AG09319 (cell line): ENCODE results near the gene ZNF366.

Experiments
- DNase-seq: peaks from one replicate; pipeline ENCODE4 v3.0.0-alpha.2; 2010; ENCODE audit warnings: low read depth; ENCODE audit errors: extremely low read depth
- TF ChIP-seq, protein P1 (sequence below): IDR thresholded peaks from 2 replicates; pipeline ENCODE4 v1.5.1; 2011; ENCODE audit warnings: low read depth, mild to moderate bottlenecking, inconsistent platforms, low read length, moderate library complexity

The ZNF366 gene

DNA sequence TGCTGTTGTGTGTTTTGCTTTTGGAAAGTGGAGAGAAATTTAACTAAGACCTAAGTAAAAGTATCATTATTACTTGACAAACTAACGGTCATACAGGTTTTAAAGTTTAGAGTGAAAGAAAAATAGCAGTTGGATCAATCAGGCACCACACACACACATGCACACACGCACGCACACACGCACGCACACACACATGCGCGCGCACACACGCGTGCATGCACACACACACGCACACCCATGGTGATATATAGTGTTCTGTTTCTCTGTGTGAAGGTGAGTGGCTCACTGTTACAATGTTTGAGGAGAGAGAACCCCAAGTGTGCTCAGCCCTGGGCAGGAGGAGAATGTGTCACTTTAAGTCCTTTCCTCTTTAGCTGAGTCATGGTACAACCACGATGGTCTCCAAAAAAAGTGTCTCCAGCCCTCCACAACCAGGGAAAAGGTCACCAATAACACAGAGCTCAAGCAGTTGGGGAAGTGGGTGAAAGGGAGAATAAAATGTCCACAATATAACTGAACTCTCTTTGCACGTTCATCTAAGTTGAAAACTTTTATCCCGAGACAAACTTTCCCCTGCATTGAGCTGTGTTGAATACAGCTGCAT lies 3.2 kb downstream of the ZNF366 start:
- DNase-seq = no peak
- TF ChIP-seq, protein P1, sequence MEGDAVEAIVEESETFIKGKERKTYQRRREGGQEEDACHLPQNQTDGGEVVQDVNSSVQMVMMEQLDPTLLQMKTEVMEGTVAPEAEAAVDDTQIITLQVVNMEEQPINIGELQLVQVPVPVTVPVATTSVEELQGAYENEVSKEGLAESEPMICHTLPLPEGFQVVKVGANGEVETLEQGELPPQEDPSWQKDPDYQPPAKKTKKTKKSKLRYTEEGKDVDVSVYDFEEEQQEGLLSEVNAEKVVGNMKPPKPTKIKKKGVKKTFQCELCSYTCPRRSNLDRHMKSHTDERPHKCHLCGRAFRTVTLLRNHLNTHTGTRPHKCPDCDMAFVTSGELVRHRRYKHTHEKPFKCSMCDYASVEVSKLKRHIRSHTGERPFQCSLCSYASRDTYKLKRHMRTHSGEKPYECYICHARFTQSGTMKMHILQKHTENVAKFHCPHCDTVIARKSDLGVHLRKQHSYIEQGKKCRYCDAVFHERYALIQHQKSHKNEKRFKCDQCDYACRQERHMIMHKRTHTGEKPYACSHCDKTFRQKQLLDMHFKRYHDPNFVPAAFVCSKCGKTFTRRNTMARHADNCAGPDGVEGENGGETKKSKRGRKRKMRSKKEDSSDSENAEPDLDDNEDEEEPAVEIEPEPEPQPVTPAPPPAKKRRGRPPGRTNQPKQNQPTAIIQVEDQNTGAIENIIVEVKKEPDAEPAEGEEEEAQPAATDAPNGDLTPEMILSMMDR = no peak

DNA sequence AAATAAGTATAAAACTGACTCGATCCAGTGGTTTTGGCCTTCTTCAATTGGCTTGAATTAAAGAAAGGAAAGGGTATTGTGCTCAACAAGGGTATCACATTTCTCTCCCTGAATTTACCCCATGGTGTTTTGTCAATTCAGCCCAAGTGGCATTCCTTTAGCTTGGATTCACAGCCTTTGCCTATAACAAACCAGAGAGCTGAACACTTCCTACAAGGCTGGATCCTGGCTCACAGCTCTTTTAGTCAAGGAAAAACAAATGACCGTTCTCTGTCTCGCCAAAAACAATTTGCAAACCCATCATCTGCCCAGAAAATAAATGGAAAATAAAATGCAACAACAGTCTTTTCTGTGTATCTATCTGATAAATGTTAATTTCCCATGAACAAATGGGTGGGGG lies 5.7 kb downstream of the ZNF366 start:
- no peak for DNase-seq

DNA sequence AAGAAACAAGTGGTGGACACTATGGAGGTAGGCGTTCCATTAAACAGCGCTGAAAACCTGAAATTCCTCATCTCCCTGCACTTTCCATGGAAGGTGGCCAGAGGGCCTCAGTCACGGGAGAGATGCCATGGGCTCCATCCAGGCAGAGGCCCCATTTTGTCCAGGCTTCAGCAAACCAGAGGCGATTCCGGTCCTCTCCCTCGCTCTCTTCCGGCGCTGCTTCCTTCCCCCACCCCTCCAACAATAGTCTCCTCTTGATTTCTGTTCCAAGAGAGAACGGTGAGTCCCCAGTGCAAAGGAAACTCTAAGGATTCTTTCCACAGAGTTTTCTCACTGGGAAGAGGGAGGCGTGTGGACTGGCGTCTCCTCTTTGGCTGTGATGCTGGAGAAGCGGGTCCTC lies 7.5 kb downstream of the ZNF366 start:
- no peak for DNase-seq
- TF ChIP-seq, protein P1 = no peak

More for the DNA sequence above, 5.7 kb downstream of the ZNF366 start:
- TF ChIP-seq, protein P1 = no peak

DNA sequence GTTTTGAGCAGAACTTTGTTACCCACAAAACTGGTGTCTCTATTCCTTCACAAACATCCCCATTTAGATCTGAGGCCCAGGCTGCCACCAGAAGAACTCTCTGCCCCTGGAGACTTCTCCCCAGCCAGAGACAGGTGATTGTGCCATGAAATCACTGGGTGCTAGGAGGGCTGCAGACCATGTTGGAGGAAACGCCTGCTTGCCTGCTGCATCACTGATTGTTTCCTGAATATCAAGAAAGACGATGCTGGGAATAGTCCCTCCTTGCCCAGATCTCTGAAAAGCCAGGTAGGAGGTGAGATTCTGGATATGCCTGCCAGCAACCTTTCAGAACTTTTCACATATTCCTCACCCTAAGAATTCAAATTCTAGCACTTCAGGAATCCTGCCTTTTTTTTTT lies 8.1 kb downstream of the ZNF366 start:
- DNase-seq = no peak
- TF ChIP-seq, protein P1 = no peak

DNA sequence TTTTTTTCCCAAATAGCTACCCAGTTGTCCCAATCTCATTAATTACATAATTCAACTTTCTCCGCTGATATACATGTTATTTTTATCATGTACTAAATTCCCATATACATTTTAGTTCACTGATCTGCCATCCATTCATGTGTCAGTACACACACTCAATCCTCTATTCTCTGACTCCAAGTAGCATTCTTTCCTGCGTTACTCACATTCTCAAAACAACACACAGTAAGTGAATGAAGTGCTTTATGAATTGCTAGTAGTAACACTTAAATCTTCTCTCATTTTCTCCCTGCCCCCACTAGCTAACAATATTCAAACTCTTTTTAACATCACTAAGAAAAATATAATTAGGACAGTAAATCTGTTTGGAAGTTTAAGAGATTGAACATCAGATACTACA lies 8.9 kb downstream of the ZNF366 start:
- DNase-seq = no peak
- TF ChIP-seq, protein P1 = no peak

DNA sequence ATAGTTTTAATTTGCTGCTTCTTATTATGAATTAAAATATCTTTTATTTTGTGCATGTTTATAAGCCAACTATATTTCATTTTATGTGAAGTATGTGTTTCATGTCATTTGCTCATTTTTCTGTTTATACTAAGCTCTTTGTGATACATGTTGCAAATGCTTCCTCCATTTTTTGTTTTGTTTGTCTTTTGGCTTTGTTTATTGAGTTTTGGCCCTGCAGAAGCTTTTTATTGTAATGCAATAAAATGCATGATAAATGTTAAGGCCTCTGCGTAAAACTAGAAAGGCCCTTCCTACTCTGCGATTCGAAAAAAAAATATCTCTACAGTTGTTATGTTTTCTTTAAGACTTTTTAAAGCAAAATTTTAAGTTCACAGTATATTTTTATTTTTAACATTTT lies 9.4 kb downstream of the ZNF366 start:
- no peak for DNase-seq
- TF ChIP-seq, protein P1 = no peak

DNA sequence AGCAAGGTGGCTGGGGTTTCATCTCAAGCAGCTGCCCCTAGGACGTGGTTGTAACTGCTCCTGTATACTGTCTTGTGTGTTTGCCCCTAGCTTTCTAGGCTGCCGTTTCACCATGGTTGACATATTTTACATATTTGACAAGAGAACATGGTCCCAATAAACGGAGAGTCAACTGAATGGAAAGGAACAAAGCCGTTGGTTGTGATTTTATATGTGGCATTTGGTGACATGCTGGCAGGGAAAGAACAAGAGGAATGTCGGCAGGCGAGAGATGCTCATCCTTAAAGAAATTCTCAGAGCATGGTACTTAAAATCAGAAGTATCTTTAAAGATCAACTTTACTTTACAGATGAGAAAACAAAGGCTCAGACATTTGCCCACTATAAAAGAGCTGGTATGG lies 11.8 kb downstream of the ZNF366 start:
- DNase-seq = no peak
- TF ChIP-seq, protein P1 = no peak
